ENCODE measurements around the gene PIM2. TPM values are rescaled to one million over a fixed set of nuclear protein-coding genes. Genes with fewer than 3 reads are reported as not detected.

Gene PIM2
- total RNA-seq, 1 experiment from 2014 or later: 4.4 TPM

DNA sequence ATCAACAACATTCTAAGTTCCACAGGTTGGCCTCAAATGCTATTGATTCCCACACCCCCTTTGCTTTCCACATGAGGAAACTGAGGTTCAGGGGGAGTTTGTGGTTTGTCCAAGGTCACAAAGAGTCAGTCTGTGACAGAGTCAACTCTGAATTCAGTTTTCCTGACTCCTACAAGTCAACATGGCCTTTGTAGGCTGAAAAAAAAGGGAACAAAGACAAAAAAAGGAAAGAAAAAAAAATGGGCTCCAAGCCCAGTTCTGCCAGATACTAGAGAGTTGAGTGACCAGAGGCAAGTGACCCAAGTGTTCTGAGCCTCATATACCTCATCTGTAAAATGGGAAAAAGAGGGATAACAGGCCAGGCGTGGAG is 16.5 kb upstream of the PIM2 start:
- Histone ChIP-seq H3K27ac (no peak overlapping the region), H3K36me3 (ENCODE audit: low read depth) (no peaks in the 10 kb centered on the region), H3K9me3 (ENCODE audit: insufficient read depth, low read depth) (no peaks in the 10 kb centered on the region), H3K79me2 (ENCODE audit: low read depth) (no peaks in the 10 kb centered on the region), H3F3A (ENCODE audit: insufficient read depth, low read depth) (no peaks in the 10 kb centered on the region), H3K4me3 (no peak overlapping the region), H3K4me1 (replicated peaks; ENCODE audit: insufficient read depth) (no peaks in the 10 kb centered on the region), H4K20me1 (ENCODE audit: insufficient read depth) (no peaks in the 10 kb centered on the region), H2AFZ (no peak overlapping the region), H3K9me2 (ENCODE audit: insufficient read depth) (no peaks in the 10 kb centered on the region), H3K4me2 (no peak overlapping the region), H3K27me3 (ENCODE audit: insufficient read depth, low read depth) (no peaks in the 10 kb centered on the region)
- no peak for DNase-seq
- POLR2A ChIA-PET (ENCODE audit: unreplicated experiment): no interaction called here
- TF ChIP-seq, protein P1, sequence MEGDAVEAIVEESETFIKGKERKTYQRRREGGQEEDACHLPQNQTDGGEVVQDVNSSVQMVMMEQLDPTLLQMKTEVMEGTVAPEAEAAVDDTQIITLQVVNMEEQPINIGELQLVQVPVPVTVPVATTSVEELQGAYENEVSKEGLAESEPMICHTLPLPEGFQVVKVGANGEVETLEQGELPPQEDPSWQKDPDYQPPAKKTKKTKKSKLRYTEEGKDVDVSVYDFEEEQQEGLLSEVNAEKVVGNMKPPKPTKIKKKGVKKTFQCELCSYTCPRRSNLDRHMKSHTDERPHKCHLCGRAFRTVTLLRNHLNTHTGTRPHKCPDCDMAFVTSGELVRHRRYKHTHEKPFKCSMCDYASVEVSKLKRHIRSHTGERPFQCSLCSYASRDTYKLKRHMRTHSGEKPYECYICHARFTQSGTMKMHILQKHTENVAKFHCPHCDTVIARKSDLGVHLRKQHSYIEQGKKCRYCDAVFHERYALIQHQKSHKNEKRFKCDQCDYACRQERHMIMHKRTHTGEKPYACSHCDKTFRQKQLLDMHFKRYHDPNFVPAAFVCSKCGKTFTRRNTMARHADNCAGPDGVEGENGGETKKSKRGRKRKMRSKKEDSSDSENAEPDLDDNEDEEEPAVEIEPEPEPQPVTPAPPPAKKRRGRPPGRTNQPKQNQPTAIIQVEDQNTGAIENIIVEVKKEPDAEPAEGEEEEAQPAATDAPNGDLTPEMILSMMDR (conservative IDR thresholded peaks at IDR 0.05): no peak
- no peak for TF ChIP-seq EZH2 (IDR thresholded peaks at IDR 0.05; ENCODE audit: low read depth)
- intact Hi-C loops (cut with micrococcal nuclease; ENCODE audit: unreplicated experiment): no loop called here
- no TSS peak for BruUV-seq (replicated peaks)
- CTCF ChIA-PET: no interaction called here

DNA sequence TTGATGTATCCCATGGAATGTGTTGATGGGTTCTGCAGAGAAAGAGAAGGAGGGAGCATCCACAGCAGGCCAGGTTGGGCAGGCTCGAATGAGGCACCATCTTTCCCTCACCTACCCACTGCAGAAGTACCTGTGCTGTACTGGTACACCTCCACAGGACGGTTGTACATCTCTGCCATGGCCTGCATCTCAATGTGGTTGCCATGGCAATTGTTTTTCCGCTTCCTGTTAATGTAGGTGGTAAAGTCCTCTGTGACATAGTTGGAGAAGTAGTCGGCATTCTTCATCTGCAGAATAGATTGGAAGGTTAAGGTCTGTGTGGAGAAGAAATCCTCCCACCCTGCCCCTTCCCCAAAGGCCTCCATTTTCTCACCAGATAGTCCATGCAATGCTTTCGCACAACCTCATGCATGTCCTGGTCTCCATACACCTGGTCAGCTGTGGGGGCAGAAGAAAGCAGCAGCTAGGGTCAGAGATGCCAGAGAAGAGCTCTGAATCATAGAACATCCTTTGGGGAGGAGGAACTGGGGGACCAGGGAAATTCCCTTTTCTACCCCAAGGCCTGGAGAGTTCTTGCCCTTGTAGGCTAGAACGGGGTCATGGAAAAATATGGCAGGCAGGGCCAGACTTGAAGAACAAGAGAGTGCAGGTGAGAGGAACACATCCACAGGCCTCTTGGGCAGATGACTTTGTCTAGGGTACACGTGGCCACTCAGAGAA is 15.9 kb upstream of the PIM2 start:
- ChIA-PET CTCF (no interaction called here), POLR2A (ENCODE audit: unreplicated experiment) (interaction anchor here (0.6 kb wide), 1 partner anchor 23 kb away, joined by 3 read pairs; no protein-coding TSS in a partner anchor)
- Histone ChIP-seq H4K20me1 (ENCODE audit: insufficient read depth) (no peaks in the 10 kb centered on the region), H3K4me3 (no peak overlapping the region), H3F3A (ENCODE audit: insufficient read depth, low read depth) (no peaks in the 10 kb centered on the region), H3K79me2 (ENCODE audit: low read depth) (no peaks in the 10 kb centered on the region), H3K27me3 (ENCODE audit: insufficient read depth, low read depth) (no peaks in the 10 kb centered on the region), H2AFZ (no peak overlapping the region), H3K9me3 (ENCODE audit: insufficient read depth, low read depth) (no peaks in the 10 kb centered on the region), H3K9me2 (ENCODE audit: insufficient read depth) (no peaks in the 10 kb centered on the region), H3K4me2 (no peak overlapping the region), H3K4me1 (replicated peaks; ENCODE audit: insufficient read depth) (no peaks in the 10 kb centered on the region), H3K27ac (no peak overlapping the region), H3K36me3 (ENCODE audit: low read depth) (no peaks in the 10 kb centered on the region)
- intact Hi-C loops (cut with micrococcal nuclease; ENCODE audit: unreplicated experiment): no loop called here
- BruUV-seq (replicated peaks): no TSS peak
- DNase-seq: no peak
- TF ChIP-seq EZH2 (IDR thresholded peaks at IDR 0.05; ENCODE audit: low read depth): no peak
- TF ChIP-seq, protein P1 (conservative IDR thresholded peaks at IDR 0.05): no peak

DNA sequence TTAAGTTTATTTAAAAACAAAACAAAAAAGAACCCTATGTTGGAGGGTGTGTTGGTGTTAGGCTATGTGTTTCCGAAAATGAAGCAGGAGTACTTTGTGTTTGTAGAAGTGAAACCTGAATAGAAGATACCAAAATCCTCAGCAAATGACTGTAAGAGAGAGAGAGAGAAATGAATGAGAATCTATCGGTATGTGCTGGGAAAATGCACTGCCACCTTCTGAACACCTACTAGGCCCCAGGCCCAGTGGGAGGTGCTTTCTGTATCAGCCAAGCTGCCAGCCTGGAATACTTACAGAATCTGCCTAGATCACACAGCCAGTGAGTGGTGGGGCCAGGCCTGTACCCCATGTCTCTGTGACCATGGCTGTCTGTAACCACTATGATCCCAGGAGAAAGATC is 14.9 kb upstream of the PIM2 start:
- Histone ChIP-seq H3K36me3 (ENCODE audit: low read depth) (no peaks in the 10 kb centered on the region), H3K4me3 (no peak overlapping the region), H4K20me1 (ENCODE audit: insufficient read depth) (no peaks in the 10 kb centered on the region), H3K27me3 (ENCODE audit: insufficient read depth, low read depth) (no peaks in the 10 kb centered on the region), H3F3A (ENCODE audit: insufficient read depth, low read depth) (no peaks in the 10 kb centered on the region), H3K79me2 (ENCODE audit: low read depth) (no peaks in the 10 kb centered on the region), H3K27ac (no peak overlapping the region), H3K4me1 (replicated peaks; ENCODE audit: insufficient read depth) (no peaks in the 10 kb centered on the region), H2AFZ (no peak overlapping the region), H3K4me2 (no peak overlapping the region), H3K9me3 (ENCODE audit: insufficient read depth, low read depth) (no peaks in the 10 kb centered on the region), H3K9me2 (ENCODE audit: insufficient read depth) (no peaks in the 10 kb centered on the region)
- no peak for TF ChIP-seq EZH2 (IDR thresholded peaks at IDR 0.05; ENCODE audit: low read depth)
- TF ChIP-seq, protein P1 (conservative IDR thresholded peaks at IDR 0.05): no peak
- ChIA-PET POLR2A (ENCODE audit: unreplicated experiment) (no interaction called here), CTCF (no interaction called here)
- no peak for DNase-seq
- BruUV-seq (replicated peaks): no TSS peak
- intact Hi-C loops (cut with micrococcal nuclease; ENCODE audit: unreplicated experiment): no loop called here
